ENCODE measurements around the gene FNDC4.

The FNDC4 gene

DNA sequence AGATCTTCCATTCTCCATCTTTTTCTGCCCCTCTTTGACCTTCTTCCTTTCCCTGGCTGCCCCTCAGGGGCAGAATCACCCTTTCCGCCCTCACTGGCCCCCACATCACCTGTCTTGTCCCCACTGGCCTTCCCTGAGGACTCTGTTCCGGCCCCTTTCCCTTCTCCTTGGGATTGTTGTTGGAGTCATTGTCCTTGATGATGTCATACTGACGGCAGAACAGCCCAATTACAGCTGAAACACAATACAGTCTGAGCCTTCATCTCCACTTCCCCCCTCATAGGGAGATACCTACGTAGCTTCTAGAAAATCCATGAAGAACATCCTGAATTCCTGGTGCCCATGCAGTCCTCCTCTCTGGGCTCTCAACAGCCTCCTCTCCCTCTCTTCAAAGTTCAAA, 2.4 kb downstream of the FNDC4 start:
- DNase-seq: no peak

DNA sequence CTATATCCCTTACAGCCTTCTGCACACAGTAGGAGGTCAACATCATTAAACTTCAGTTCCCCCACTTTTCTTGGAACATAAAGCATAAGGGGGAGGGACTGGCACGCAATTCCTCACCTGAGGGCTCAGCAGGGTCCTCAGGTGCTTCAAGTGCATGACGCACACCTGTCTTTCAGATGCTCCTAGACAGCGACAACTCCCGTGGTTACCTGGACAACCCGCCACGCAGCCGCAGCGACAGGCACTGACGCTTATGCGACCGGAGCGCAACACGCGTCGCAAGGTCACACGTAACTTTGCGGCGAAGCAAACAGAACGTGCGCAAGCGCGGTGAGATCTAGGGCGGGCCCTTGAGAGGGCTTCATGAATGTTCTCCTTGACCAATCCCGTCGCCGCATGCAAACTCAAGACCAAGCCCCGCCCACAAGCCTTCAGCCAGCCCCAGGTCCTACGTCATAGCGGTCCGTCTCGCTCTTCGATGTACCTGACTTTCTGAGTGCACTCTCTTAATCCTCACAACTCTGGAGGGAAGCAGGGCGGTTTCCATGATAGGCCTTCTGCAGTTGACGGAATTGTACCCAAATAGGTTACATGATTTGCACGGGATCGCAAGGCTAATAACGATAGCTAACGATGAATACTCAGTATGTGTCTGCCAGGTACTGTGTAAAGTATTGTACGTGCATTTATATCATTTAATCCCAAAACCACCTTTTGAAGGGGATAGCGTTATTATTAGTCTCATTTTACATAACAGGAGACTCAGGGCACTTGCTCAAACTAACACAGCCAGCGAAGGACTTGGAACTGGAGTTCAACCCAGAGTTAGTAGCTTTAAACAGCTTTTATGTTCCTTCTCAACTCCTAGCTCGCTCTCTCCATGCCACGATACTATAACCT, 5.3 kb downstream of the FNDC4 start, which contains the start of gene IFT172:
IFT172 (minus strand) TSS at position 246 of the 900 bp plus-strand sequence; CDS start at position 156, 90 bp downstream.
- DNase-seq: peak; percentile 99

DNA sequence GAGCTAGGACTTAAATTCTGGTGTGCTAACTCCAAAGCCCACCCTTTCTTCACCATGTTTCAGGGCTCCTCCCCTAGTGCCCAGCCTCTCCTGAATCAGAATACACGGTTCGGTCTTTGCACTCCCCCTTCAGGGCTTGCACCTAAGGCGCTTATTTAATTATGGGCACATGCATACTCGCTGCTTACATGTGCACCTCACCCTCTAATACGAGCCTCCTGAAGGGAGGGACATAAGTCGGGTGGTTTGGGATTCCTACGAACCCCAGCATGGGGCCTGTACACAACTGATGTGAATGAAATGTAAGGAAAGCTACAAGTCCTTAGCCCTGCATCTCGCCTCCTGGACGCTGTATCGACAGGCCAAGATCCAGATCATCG, 5.9 kb downstream of the FNDC4 start:
- DNase-seq: no peak

DNA sequence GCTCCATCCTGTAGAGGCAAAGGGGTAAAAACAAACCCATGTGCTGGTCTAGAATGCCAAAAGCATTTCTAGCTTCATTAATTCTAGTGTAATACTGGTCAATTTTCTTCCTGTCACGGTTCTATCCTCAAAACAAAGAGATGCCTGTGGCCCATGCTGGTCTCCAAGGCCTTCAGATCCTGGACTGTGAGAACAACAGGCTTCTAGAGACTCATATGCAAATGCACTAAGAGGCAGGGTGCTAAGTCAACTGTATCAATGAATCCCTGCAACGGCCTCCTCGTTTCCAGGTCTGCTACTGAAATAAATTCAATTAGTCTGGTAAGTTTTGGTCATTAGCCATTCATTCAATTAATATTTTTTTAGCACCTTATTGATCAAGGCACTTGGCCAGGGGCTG, 9.5 kb downstream of the FNDC4 start:
- no peak for DNase-seq

DNA sequence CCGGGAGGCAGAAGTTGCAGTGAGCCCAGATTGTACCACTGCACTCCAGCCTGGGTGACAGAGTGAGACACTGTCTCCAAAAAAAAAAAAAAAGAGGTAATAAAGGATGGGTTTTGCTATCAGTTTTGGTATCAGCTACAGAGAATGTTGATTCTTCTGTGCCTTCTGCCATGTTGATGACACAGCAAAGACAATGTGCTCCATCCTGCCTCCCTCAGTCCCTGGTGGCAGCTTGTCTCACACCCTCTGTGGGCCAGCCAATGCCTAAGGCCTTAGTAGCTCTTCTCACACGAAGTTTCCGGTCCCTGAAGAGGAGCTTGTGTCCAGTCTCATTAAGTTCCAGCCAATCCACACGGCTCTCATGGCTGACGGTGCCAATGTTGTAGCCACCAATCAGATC, 23.0 kb downstream of the FNDC4 start:
- DNase-seq: no peak

DNA sequence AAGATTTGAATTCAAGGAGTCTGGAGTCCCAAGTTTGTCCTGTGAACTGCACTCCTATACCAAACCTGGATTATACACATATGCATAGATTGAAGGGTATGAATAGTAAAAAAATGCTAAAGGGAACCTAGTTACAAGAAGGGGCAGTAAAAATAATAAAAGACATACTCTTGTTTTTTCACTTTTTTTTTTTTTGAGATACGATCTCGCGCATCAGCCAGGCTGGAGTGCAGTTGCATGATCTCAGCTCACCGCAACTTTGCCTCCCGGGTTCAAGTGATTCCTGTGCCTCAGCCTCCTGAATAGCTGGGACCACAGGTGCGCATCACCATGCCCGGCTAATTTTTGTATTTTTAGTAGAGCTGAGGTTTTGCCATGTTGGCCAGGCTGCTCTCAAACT, 30.6 kb downstream of the FNDC4 start:
- no peak for DNase-seq

DNA sequence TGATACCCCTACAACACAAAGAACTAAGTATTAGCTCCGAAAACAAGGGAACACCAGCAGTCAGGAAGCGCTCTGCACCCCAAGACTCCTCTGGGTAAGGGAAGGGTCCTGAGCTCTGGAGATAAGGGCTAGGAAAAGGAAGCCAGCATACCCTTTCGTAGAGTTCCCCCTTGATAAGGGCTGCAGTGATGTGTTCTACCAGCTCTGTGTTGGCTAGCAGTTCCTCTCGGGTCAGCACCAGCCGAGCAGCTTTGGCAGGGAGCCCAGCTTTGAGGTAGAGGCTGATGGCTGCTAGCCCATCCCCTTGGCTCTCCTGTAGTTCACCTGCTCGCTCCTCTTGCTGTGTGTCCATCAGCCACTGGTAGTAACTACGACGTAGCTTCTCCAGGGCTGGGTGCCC, 33.9 kb downstream of the FNDC4 start:
- no peak for DNase-seq

DNA sequence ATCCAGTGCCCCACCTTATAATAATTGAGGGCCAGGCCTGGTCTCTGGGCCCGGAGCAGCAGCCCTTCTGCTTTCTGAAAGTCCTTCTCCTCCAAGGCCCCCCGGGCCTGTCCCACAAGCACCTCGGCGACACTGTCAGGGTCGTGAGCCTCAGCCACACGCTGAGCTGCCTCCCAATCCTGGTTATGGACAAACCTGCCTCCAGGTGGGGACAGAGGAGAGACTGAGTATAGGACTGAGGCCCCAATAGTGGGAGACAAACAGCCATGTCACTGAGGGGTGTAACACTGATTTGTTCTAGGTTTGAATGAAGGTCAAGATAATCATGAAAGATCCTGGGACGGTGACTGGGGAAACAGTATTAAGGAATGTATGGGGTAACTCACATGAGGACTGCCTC, 41.0 kb downstream of the FNDC4 start:
- DNase-seq: no peak

DNA sequence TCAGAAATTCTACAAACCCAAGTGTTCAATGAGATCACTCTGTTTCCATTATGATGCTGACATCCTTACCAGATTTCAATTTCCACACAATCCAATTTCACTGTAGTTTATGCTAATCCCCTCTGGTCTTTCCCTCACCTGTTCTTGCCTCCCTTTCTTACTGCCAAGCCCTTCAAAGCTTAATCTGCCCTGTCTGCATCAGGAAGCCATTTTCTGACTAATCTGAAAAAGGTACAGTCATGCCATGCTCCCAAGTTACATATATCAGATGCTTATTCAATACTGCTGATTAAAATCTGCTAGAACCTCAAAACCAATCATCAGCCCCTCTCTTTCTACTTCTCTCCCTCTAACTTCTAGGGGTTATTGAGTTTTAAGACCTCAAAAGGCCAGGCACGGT, 43.9 kb downstream of the FNDC4 start:
- DNase-seq: peak; percentile 30

DNA sequence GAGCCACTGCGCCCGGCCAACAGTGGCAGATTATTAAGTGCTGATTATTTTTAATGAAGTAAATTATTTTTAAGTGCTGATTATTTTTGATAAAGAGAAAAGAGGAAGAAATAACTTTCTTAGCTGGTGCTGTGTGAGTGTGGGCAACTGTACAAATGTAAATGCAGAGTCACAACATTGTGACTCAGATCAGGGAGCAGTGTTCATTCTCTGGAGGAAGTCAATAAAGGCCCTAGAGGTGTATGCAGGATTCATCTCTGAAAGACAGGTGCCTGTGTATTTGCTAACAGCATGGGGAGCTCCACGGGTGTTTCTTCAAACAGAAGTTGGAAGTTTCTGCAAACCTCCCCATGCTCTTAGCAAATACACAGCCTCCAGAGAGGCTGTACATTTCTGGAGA, 46.6 kb downstream of the FNDC4 start:
- no peak for DNase-seq

DNA sequence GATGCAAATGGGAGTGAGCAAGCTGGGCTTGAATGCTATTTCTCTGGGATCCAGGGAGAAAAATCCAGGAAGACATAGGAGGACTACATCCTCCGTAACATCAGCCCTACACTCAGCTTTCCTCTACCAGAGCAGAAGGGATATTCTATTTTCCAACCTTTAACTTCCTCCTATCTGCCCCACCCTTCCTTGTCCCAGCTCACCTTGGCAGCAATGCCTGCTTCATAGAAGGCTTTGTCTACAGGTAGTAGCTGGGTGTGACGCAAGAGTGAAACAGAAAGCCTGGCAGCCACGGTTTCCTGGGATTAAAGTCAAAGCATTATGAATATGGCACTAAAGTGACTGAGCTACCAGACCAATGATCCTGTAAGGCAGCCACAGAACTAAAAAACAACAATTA, 48.9 kb downstream of the FNDC4 start:
- no peak for DNase-seq

DNA sequence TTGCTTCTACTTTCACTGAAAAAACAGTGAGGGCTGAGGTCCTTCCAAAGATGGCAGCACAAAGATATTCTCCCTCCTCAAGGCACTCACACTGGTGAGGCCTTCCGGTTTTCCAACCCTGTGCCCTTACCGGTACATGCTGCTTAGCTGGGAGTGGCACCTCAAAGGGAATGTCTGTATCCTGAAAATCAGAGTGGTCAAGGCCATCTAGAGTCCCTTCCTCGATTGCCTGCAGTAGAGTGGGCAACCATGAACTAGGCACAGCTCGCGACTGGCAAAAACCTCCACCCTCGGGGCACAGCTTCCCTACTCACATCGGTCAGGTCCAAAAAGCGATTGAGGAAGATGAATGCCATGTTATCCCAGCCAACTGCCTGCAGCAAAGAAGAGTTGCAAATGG, 49.4 kb downstream of the FNDC4 start:
- DNase-seq: no peak

DNA sequence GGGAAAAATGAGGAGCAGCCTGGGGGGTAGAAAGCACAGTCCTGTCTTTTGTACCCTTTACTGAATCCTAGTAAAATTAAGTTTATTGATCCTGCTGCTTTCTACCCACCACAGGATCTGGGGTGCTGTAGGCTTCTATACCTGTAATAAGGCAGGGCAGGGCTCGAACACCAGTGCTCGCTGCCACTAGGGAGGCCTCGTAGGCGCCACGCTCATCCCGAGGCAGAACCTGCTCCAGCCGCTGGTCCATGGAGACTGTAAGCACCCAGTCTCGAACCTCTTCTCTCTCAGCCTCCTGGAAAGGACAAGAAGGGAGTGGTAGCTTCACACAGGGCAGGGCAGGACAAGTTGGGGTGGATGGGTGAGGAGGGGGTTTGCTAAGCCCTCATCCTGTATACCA, 49.8 kb downstream of the FNDC4 start:
- DNase-seq: no peak

DNA sequence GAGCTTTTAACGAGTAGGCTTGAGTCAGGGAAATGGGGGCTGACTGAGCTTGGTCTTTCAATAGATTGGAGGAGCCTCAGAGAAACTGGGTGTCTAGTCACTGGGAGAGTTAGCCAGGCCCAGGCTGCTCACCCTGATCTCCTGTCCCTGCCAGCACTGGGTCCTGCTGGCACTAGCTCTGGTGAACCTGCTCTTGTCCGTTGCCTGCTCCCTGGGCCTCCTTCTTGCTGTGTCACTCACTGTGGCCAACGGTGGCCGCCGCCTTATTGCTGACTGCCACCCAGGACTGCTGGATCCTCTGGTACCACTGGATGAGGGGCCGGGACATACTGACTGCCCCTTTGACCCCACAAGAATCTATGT, 52.1 kb downstream of the FNDC4 start:
- DNase-seq: no peak

DNA sequence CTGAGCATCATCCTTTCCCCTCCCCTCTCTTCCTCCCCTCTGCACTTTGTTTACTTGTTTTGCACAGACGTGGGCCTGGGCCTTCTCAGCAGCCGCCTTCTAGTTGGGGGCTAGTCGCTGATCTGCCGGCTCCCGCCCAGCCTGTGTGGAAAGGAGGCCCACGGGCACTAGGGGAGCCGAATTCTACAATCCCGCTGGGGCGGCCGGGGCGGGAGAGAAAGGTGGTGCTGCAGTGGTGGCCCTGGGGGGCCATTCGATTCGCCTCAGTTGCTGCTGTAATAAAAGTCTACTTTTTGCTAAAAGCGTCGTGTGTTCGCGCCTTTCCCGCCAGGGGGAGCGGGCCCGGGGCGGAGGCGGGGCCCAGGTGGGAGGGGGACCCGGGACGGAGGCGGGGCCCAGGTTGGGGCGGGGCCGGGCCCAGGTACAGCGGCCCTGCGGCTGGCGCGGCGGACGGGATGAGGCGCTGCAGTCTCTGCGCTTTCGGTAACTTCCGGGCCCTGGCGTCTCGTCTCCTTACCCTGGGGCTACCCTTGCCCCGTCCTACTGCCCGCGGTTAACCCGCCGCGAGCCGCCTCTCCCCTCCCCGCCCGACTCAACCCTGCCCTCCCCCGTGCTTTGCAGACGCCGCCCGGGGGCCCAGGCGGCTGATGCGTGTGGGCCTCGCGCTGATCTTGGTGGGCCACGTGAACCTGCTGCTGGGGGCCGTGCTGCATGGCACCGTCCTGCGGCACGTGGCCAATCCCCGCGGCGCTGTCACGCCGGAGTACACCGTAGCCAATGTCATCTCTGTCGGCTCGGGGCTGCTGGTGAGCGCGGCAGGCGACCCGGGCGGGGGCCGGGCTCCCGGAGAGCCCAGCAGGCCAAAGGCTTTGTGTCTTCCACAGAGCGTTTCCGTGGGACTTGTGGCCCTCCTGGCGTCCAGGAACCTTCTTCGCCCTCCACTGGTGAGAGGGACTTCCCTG, 52.8 kb downstream of the FNDC4 start, which contains the start of gene KRTCAP3:
KRTCAP3 (plus strand) TSS at position 424 of the 962 bp plus-strand sequence; CDS start at position 456, 32 bp downstream.
- DNase-seq: peak; percentile 10
